HG03280 (cell line): ENCODE results near the gene ANGPTL3.
A peak's percentile ranks its signal among the peaks of the same experiment; 100 is the strongest.
"Not testable (repeated sequence)": the region's sequence is repeated elsewhere in the genome, so short reads cannot be mapped to it uniquely, and the experiment has no call there.

Experiments used
- ATAC-seq: cut with Tn5 transposase; IDR thresholded peaks from one replicate; pipeline ENCODE4 v1.9.1; 2021; ENCODE audit warnings: mild to moderate bottlenecking, moderate library complexity; ENCODE audit not compliant: unreplicated experiment

ANGPTL3 gene

DNA sequence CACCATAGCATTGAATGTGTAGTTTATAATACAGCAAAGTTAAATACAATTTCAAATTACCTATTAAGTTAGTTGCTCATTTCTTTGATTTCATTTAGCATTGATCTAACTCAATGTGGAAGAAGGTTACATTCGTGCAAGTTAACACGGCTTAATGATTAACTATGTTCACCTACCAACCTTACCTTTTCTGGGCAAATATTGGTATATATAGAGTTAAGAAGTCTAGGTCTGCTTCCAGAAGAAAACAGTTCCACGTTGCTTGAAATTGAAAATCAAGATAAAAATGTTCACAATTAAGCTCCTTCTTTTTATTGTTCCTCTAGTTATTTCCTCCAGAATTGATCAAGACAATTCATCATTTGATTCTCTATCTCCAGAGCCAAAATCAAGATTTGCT is at the start of gene ANGPTL3:
Gene ANGPTL3 (plus strand): TSS at position 240 of the 400 bp plus-strand sequence. CDS start 47 bp downstream, at position 287.
- ATAC-seq: no peak

DNA sequence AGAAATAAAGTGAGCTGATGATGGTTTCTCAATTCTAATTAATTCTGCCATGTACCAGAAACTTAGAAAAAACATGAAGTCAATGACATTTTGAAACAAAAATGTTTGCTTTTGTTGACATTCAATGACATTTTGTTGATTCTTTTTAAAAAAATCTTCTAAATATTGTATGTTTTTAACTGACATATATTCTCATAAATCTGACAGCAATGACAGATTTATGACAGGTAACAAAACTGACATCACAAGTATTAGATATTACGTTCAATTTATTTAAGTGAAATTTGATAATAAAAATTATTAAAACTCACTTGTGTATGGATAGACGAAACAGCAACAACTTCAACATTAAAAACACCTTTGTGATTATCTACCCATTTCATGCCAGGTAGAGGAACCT is 36.0 kb upstream of the ANGPTL3 start:
- ATAC-seq: no peak

GRCh38 chr1:62567182-62567581 is 30.1 kb upstream of the ANGPTL3 start:
- ATAC-seq: not testable (repeated sequence)

GRCh38 chr1:62567926-62568325 is 29.4 kb upstream of the ANGPTL3 start:
- ATAC-seq: not testable (repeated sequence)

GRCh38 chr1:62571517-62571916 is 25.8 kb upstream of the ANGPTL3 start:
- not testable (repeated sequence) for ATAC-seq

DNA sequence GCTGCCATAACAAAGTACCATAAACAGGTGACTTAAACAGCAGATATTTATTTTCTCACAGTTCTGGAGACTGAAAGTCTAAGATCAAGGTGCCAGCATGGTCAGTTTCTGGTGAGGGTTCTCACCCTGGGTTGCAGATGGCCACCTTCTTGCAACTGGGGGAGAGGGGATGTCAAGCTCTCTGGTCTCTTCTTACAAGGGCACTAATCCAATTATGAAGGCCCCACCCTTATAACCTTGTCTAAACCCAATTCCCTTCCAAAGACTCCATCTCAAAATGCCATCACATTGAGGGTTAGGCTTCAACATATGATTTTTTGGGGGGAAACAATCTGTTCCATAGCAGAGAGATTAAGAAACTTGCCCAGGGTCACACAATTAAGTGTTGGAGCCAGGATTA is 24.8 kb upstream of the ANGPTL3 start:
- ATAC-seq: no peak

GRCh38 chr1:62573675-62574074 is 23.6 kb upstream of the ANGPTL3 start:
- ATAC-seq: no peak

DNA sequence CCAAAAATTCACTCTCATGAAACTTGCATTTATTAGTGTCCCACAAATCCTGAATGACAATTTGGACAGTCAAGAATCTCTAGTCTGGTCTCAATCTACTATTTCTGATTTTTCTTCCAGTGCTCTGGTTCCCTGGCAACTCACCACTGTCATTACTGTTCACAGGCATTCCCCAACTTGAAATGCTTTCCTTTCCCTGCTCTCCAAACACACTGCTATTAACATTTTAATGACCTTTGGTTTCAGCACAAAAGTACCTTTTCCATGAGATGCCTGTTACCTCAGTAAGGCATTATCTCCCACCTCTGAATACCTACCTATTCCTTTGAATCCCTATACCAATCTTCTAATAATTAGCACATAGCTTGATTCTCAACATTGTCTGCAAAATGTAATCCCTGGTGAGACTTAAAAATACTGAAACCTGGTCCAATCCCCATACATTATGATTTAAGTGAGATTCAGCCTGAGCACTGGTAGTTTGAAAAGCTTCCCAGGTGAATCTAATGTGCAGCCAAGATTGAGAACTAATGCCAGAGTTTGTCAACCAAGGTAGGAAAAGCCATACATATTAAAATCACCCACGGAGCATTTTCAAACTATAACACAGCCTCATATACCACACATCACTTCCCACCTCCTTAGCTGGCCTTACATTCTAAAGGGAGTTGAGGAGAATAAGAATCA is 11.7 kb upstream of the ANGPTL3 start:
- ATAC-seq: no peak

- no peak for ATAC-seq
Measured at GRCh38 chr1:62588000-62588399, 9.3 kb upstream of the ANGPTL3 start.

- no peak for ATAC-seq
Measured at GRCh38 chr1:62589321-62589720, 8.0 kb upstream of the ANGPTL3 start.

GRCh38 chr1:62590255-62590969 is 6.9 kb upstream of the ANGPTL3 start:
- ATAC-seq: no peak

DNA sequence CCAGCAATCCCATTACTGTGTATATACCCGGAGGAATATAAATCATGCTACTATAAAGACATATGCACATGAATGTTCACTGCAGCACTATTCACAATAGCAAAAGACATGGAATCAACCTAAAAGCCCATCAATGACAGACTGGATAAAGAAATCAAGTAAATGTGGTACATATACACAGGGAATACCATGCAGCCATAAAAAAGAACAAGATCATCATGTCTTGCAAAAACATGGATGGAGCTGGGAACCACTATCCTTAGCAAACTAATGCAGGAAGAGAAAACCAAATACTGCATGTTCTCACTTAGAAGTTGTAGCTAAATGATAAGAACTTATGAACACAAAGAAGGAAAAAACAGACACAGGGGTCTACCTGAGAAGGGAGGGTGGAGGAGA is 6.4 kb upstream of the ANGPTL3 start:
- ATAC-seq: no peak

GRCh38 chr1:62593825-62594394 is 3.4 kb upstream of the ANGPTL3 start:
- no peak for ATAC-seq

DNA sequence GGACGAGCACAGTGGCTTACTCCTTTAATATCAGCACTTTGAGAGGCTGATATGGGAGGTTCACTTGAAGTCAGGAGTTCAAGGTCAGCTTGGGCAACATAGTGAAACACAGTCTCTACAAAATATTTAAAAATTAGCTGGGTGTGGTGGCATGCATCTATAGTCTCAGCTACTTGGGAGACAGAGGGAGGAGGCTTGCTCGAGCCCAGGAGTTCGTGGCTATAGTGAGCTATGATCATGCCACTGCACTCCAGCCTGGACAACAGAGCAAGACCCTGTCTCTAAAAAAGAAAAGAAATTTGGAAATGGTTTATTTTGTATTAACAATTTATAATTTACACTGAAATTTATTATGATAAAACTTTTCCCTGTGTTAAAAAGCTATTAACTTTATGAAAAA is 1.7 kb upstream of the ANGPTL3 start:
- ATAC-seq: no peak

GRCh38 chr1:62599044-62599443 is 1.7 kb downstream of the ANGPTL3 start:
- no peak for ATAC-seq

- no peak for ATAC-seq
Measured at GRCh38 chr1:62601457-62601856, 4.1 kb downstream of the ANGPTL3 start.

DNA sequence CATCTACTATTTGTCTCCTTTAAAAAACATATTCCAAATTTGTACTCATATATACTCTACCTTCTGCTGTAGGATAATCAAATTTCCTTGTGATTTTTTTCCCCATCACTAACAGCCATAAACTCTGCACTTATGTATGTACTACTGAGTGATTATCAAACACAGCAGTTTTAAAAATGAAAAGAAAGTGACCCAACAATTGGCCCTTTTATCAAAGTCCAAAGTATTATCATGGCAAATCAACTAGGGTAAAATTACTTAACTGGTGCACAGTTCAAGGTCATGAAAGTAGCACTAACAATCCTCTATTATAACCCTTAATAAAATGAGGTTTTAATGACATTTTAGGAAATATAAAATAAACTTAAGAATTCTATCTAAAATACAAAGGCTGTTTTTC is 11.6 kb downstream of the ANGPTL3 start:
- no peak for ATAC-seq

DNA sequence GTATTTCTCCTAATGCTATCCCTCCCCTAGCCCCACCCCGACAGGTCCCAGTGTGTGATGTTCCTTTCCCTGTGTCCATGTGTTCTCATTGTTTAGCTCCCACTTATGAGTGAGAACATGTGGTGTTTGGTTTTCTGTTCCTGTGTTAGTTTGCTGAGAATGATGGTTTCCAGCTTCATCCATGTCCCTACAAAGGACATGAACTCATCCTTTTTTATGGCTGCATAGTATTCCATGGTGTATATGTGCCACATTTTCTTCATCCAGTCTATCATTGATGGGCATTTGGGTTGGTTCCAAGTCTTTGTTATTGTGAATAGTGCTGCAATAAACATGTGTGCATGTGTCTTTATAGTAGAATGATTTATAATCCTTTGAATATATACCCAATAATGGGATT is 13.3 kb downstream of the ANGPTL3 start:
- not testable (repeated sequence) for ATAC-seq

DNA sequence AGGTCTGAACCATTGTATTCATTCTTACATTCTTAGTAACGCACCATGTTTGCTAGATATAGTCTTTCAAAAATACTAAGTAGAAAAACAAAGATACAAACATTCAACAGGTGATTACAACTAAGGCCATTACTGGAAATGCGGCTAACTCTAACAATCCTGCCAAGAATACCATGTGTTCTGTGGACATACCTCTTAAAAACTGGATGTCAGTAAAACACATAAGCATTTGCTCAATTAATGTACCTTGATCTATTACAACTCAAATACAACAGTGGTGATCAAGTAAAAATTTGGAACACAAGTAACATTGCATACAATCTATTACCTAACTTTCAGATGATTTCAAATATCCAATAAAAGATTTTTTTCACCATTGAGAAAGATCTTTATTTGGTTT is 15.4 kb downstream of the ANGPTL3 start:
- ATAC-seq: no peak

DNA sequence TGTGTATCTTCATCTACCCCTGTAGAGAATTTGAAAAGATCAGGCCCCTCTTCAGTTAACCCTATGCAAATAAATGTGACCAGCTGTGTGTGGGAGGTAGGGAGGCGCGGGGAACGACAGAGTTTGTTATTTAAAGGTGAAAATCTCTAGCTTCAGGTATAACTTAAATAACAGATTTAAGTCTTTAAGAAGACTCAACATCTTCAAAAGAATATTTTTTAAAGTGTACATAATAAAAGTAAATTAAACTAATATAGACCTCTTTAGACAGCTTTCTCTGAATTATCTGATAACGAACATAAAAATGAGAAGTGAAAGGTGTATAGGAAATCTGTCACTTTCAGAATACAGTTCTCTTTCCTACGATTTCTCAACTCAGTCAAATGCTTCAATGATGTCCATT is 16.0 kb downstream of the ANGPTL3 start:
- ATAC-seq: peak; percentile 88

- ATAC-seq: no peak
Measured at GRCh38 chr1:62613890-62614289, 16.6 kb downstream of the ANGPTL3 start.

- ATAC-seq: peak; percentile 93
Measured at GRCh38 chr1:62621907-62622306, 24.6 kb downstream of the ANGPTL3 start.
